NCI-H524 (cell line): ENCODE data around the gene AP4S1.
"Not testable (repeated sequence)": the region's sequence is repeated elsewhere in the genome, so short reads cannot be mapped to it uniquely, and the experiment has no call there.

Source experiments
- DNase-seq, 2 experiments: peaks; one replicate each; lab custom pipeline; 2025; lab: John Stamatoyannopoulos, UW

AP4S1 gene

GRCh38 chr14:31086466-31086865 lies 61.0 kb downstream of the AP4S1 start:
- DNase-seq = not testable (repeated sequence)

GRCh38 chr14:31090883-31091764 lies 65.7 kb downstream of the AP4S1 start:
- DNase-seq = no peak

GRCh38 chr14:31092160-31092708 lies 66.8 kb downstream of the AP4S1 start:
- no peak for DNase-seq

GRCh38 chr14:31093884-31094839 lies 68.7 kb downstream of the AP4S1 start:
- not testable (repeated sequence) for DNase-seq

GRCh38 chr14:31095817-31096216 lies 70.4 kb downstream of the AP4S1 start:
- not testable (repeated sequence) for DNase-seq

- no peak for DNase-seq
Observed at GRCh38 chr14:31096255-31096654, 70.8 kb downstream of the AP4S1 start.

- no peak for DNase-seq
Observed at GRCh38 chr14:31097081-31097480, 71.6 kb downstream of the AP4S1 start.

- no peak for DNase-seq
Observed at GRCh38 chr14:31106768-31107167, 81.3 kb downstream of the AP4S1 start.

GRCh38 chr14:31109257-31109656 lies 83.8 kb downstream of the AP4S1 start:
- no peak for DNase-seq

- no peak for DNase-seq
Observed at GRCh38 chr14:31110872-31111271, 85.4 kb downstream of the AP4S1 start.

- DNase-seq = no peak
Observed at GRCh38 chr14:31113794-31114193, 88.3 kb downstream of the AP4S1 start.

GRCh38 chr14:31118892-31119291 lies 93.4 kb downstream of the AP4S1 start:
- DNase-seq = no peak

GRCh38 chr14:31122098-31122611 lies 96.7 kb downstream of the AP4S1 start:
- no peak for DNase-seq

- DNase-seq = no peak
Observed at GRCh38 chr14:31122921-31123320, 97.5 kb downstream of the AP4S1 start.

GRCh38 chr14:31124197-31124596 lies 98.7 kb downstream of the AP4S1 start:
- no peak for DNase-seq

GRCh38 chr14:31125231-31125630 lies 99.8 kb downstream of the AP4S1 start:
- DNase-seq = no peak

- DNase-seq = no peak
Observed at GRCh38 chr14:31126680-31127079, 101.2 kb downstream of the AP4S1 start.

GRCh38 chr14:31127690-31128089 lies 102.2 kb downstream of the AP4S1 start:
- no peak for DNase-seq

GRCh38 chr14:31128601-31129526 lies 103.4 kb downstream of the AP4S1 start:
- no peak for DNase-seq

GRCh38 chr14:31133133-31133532 lies 107.7 kb downstream of the AP4S1 start:
- no peak for DNase-seq
